SK-N-SH treated with all-trans-retinoic acid at 6 μM for 48 hours (cell line): ENCODE results near the gene MON2.

ENCODE experiments used
- ARNTL ChIP-seq: fragments of 450-650 bp; formaldehyde crosslinking; IDR thresholded peaks from 2 replicates; pipeline ENCODE4 v1.5.0; 2020; ENCODE audit warnings: low read depth, mild to moderate bottlenecking, moderate library complexity, borderline replicate concordance
- ZFP30 ChIP-seq: fragments of 450-650 bp; formaldehyde crosslinking; IDR thresholded peaks from 2 replicates; pipeline ENCODE4 v1.5.0; 2022; ENCODE audit warnings: mild to moderate bottlenecking, moderate library complexity
- ZNF70 ChIP-seq: fragments of 450-650 bp; formaldehyde crosslinking; IDR thresholded peaks from 2 replicates; pipeline ENCODE4 v1.5.0; 2020; ENCODE audit warnings: mild to moderate bottlenecking, moderate library complexity

GRCh38 chr12:62575036-62575435, 108.4 kb downstream of the MON2 start:
- no peak for TF ChIP-seq ZFP30 (CRISPR knock-in tag)
- TF ChIP-seq ARNTL (CRISPR knock-in tag): no peak
- no peak for TF ChIP-seq ZNF70 (CRISPR knock-in tag)
